HG03439 (cell line): Measurements from ENCODE around the gene TMEM220.
"Not testable (repeated sequence)": the region's sequence is repeated elsewhere in the genome, so short reads cannot be mapped to it uniquely, and the experiment has no call there.

ENCODE experiments used
- ATAC-seq: cut with Tn5 transposase; IDR thresholded peaks from one replicate; pipeline ENCODE4 v1.9.1; 2021; ENCODE audit warnings: mild to moderate bottlenecking, moderate library complexity; ENCODE audit not compliant: unreplicated experiment

TMEM220 gene

DNA sequence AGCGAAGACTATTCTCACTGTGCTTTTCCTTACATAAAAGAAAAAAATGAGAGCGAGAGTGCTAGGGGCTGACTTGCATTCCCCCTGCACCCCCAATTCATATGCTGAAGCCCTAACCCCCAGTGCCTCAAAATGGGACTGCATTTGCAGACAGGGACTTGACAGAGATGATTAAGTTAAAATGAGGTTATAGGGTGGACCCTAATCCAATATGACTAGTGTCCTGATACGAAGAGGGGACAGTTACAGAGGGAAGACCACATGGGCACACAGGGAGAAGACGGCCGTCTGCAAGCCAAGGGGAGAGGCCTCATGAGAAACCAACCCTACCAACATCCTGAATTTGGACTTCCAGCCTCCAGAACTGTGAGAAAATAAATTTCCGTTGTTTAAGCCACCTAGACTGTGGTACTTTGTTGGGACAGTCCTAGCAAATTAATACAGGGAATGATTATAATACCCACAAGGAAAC is 1.6 kb upstream of the TMEM220 start:
- ATAC-seq: no peak

DNA sequence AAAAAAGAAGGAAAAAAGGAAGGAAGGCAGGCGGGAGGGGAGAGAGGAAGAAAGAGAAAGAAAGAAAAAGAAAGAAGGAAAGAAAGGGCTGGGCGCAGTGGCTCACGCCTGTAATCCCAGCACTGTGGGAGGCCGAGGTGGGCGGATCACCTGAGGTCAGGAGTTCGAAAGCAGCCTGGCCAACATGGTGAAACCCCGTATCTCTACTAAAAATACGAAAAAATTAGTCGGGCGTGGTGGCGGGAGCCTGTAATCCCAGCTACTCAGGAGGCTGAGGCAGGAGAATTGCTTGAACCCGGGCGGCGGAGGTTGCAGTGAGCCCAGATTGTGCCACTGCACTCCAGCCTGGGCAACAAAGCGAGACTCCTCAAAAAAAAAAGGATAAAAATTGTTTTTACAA is 424 bp upstream of the TMEM220 start:
- ATAC-seq: not testable (repeated sequence)

DNA sequence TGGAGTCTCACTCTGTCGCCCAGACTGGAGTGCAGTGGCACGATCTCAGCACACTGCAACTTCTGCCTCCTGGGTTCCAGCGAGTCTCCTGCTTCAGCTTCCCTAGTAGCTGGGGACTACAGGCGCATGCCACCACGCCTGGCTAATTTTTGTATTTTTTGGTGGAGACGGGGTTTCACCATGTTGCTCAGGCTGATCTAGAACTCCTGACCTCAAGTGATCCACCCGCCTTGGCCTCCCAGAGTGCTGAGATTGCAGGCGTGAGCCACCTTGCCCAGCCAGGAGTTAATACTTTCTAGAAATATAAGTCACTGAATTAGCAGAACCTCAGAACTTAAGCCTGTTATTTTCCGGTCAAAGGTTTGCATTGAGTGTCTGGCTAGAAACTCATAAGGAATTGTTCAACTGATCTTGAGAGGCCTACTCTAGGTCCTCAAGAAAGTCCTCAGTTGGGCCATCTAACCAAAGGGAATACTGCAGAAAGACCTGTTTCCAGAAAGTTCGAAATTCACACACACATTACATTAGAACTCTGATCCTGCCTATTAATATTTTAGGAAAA is 1.4 kb downstream of the TMEM220 start:
- ATAC-seq: no peak

DNA sequence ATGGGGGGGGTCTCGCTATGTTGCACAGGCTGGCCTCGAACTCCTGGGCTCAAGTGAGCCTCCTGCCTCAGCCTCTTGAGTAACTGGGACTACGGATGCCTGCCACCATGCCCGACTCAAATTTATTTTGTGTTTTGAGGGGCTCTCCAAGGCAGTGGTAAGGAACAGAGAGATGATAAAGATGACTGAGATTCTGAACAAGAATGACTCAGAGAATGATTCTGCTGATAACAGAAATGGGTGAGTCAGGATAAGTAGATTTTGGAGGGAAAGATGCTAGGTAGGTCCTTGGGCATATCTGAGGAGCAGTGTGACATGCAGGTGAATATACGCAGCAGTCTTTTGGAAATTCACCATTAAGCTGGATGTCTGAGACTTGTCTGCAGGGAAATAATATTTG is 2.6 kb downstream of the TMEM220 start:
- no peak for ATAC-seq

DNA sequence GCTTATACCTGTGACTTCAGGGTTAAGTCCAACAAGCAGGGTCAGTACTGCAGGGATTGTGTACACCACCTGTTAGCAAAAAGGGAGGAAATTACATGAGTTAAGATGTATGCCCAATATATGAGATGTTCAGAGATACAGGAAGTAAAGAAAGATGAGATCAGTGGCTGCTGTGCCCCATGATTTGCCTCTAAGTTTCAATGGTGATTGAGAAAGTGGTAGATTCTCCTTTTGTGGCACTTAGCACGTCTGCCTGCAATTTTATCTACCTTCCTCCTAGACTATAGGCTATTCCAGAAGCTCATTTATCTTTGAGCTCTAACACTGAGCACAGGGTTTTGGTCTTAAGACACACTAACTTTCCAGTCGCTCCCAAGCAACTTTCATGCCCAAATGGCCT is 3.6 kb downstream of the TMEM220 start:
- ATAC-seq: no peak

DNA sequence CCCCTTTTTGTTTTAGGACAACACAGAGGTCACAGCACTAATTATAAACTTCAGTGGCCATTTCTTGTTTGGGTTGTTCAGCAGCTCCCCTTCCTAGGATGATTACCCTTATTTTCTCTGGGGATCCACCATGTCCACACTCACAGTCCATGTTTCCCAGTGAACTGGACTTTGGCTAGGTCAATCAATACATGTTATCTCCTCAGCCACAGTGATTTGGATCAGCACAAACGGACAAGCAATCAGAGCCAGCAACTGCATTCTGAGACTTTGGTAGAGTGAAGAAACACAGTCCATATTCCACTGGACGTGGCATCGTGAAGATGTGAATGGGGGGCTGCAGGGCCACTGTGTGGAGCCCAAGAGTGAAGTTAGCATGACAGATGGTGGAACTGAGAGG is 4.6 kb downstream of the TMEM220 start:
- no peak for ATAC-seq

DNA sequence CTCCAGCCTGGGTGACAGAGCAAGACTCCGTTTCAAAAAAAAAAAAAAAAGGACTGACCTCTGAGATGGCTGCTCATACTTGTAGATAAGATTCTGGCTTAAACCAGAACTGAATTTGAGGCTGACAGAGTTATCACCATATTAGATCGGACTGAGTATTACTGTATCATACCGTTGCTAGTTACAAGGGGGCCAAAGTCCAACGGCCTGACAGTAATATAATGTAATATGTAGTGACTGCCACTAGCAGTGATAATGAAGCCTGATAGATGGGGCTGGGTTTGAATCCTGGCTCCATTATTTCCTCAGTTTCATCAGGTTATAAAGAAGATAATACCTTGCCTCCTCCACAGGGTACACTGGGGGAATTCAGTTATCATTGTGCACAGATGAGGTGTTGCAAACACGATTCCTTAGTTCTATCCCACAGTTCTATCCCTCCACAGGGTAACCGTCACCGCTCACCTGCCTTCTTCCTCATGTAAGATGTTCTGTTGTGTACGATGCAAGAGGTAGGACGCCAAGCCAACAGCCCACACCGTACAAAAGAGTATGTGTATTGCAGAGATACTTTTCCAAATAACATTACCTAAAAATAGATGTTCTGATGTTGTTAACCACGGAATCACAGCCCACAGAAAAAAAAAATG is 5.2 kb downstream of the TMEM220 start:
- no peak for ATAC-seq

DNA sequence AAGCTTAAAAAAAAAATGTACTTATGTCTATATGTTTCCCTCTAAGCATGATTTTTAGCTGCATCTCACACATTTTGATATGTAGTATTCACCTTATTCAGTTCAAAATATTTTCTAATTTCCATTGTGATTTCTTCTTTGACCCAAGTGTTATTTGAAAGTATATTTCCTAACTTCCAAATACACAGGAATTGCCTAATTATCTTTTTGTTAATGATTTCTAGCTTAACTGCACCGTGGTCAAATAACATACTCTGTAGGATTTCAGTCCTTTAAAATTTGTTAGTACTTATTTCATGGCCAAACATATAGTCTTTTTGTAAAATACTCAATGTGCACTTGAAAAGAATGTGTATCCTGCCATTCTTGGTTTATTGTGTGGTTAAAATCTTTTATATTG is 11.3 kb downstream of the TMEM220 start:
- ATAC-seq: no peak

DNA sequence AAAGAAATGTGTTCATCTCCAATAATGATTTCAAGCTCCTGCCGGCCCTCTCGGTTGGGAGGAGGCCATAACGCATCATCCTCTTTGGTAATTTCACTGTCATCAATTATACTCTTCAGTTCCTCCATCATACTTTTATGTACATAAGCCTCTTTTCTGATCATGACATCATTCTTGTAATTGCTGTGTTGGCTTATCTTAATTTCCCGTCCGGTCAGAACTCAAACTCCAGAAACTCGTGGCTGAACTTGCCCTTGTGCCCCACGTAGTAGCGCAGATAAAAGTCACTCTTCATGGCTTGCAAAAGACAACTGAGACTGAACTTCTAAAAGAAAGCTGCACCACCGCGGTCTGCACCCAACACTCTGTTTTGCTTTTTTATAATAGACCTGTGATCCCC is 13.6 kb downstream of the TMEM220 start:
- no peak for ATAC-seq

DNA sequence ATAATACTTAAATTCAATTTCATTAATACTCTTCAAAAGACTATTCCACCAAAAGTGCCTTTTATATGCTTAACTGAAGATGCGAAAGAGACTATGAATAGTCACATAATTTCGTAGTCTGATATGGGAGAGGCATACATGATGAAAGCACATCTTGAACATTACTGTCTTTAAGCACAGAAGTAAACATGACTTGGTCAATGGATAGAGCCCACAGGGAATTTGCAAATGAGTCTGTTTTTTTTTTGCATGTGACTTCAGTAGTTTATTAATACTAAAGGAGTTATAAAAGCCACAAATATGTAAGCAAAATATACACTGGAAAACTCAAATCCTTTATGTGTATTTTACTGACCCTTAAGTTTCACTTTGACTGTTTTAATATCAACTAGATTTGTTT is 16.5 kb downstream of the TMEM220 start:
- no peak for ATAC-seq

DNA sequence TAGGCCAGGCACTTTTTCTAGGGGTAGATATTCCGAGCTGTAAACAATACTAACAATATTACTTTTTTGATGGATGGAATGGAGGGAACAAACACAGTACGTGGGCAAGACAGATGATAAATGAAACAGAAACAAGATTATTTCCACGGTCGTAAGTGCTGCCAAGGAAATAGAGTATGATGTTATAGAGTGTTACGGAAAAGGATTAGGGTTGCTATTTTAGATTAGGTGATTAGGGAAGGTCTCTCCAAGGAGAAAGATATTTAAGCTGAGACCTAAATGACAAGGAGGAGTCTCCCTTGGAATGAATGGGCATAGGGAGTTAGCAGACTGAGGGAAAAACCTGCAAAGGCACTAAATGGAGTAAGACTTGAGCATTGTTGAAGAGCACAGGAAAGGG is 24.1 kb downstream of the TMEM220 start:
- no peak for ATAC-seq

DNA sequence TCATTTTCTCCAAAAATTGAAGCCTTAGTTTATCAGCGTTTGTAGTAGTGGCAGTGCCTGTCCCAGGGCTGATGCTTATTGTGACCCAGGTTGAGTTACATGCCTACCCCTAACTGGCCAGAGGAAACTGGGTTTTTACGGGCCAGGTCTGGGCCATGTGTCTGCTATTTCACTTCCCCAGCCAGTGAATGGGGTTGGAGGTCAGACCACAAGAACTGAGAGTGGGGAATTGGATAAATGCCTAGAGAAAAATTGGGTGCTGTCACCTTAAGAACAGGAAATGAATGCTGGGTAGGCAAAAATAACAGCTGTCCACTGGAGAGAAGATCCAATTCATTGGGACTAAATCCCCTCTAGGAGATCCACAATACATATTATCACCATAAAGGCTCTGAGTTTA is 27.2 kb downstream of the TMEM220 start:
- no peak for ATAC-seq

DNA sequence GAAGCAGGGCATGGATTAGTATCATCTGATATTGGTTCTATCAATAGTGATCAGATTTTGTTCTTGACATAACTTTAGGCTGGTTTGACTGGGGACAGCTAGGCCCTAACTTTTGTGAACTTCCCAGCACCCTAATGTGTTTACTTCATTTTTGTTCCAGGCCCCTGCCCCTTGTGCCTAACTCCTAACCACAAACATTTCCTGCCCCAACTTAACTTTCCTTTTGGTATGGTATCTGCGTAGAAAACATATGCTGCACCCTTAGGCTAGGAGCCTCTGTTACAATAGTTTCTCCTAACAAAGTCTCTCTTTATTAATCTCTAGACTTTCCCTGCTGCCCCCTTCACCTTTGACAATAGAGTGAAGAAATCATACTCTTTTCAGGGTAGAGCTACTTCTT is 30.0 kb downstream of the TMEM220 start:
- no peak for ATAC-seq

DNA sequence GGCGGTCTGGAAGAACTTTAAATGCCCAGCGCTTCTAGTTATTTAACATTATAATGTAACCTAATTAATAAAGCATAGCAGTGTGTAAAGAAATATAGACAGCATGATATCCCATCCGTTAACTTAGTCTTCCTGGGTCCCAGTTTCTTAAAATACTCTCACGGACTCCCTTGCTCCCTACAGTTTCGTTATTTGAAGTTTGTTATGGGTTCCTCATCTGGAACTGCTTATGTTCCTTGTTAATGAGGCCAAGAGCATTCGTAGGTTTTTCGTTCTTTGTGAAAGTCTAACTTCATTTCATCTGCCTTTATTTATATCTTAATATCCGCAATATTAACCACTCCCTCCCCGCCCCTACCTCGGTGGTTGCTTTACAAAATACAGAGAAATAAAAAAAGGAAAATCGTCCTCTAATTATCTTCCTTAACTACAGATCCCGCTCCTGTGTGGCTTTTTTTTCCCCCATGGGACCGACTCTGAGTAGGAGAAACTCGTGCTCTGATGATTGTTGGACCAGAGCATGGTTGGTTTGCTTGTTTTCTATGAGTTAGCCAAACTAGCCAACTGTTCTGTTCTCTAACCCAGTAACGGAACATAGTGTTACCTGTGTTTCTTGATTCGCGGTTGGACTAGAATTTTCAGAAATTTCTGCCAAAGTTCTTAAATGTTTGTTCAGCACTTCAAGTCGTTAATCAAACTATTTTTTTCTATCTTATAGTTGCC is 31.6 kb downstream of the TMEM220 start:
- ATAC-seq: no peak

DNA sequence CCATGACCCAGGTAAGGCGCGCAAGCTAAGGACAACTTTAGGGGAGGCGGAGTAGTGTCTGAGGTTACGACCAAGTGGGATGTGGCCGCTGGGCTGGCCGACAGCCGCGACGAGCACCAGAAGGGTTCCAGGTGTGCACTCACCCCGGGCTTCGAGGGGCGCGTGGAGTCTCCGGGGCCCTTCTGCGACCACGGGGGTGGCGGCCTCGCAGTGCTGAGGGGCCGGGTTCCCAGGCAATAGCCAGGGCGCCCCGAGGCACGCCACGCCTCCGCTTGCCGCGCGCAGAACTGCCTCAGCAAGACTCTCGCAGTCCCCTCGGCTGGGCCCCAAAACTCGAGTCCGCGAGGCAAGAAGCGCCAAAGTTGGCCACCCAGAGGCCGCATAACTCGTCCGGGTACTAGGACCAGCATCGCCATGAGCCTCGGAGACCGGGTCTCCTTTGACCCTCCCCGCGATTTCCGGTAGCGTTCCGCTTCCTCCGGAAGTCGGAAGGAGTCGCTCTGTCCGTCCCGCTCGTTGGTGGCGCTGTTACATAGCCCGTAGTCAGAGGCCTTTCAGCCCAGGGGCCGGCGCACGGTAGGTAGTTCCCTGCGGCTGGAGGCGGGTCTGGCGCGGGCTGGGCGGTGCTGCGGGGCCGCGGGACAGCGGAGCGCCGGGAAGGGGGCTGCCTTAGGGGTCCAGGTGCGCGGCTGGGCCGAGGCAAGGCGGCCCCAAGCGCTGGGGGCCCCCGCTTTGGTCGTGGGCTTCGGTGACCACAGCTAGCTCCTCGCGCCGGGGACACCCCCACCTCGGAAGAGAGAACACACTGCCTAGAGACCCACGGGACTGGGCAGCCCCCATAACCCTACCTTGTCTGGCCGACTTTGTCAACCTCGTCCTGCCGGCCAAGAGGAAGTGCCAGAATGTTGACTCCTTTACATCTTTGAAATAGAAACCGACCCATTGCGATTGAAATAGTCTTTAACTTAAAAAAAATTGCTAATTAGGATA is 32.4 kb downstream of the TMEM220 start, which contains the start of the genes ADPRM and SCO1:
Gene ADPRM (plus strand): TSS at position 503 of the 990 bp plus-strand sequence. CDS start 7,333 bp downstream, outside the sequence.
Gene SCO1 (minus strand): TSS at position 442 of the 990 bp plus-strand sequence. CDS start 26 bp downstream, at position 416.
- ATAC-seq: peak; percentile 96

DNA sequence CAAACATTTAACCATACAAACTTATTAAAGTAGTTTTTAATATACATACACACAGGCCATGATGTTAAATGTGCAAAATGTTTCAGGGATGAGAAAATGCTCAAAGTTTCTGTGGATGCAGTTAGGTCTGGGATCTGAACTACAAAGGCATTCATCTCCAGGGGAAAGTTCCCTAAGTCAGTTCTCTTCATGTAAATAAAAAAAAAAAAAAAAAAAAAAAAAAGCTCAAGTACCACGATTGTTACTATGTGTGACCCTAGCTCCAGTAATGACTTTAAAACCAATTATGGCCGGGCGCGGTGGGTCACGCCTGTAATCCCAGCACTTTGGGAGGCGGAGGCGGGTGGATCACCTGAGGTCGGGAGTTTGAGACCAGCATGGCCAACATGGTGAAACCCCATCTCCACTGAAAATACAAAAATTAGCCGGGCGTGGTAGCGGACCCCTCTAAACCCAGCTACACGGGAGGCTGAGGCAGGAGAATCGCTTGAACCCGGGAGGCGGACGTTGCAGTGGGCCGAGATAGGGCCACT is 33.9 kb downstream of the TMEM220 start:
- not testable (repeated sequence) for ATAC-seq

DNA sequence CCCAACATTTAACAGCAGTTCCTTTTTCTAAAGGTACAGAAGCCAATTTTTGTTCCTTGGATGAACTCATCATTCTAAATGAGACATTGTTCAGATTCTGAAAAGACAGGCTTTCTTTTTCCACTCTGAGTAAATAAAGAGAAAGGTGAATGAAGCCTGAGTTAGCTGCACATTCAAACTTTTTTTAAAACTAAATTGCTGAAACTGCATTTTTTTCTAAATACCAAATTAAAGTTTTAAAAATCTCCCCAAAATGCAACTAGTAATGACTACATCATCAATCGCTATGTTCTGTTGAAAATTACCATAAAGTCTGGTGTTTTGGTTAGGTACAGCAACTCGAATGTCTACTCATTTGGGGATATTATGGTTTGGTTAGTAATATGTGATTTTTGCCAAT is 42.3 kb downstream of the TMEM220 start:
- no peak for ATAC-seq

DNA sequence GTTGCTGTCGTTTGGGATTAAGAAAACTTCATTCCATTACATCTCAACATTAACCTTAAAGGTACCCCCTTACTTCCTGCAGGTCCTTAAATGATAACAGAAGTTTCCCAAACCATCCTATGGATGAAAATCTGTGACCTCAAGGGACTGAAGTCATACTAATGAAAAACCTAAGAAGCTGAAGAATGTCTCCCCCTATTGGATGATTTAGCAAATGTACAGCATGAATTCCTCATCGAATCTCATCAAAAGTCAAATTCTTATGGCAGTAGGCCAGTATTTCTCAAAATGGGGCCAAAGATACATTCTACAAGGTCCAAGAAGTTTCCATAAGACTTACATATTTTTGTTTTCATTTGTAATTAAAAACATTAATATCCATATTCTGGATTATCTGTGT is 46.0 kb downstream of the TMEM220 start:
- ATAC-seq: no peak

DNA sequence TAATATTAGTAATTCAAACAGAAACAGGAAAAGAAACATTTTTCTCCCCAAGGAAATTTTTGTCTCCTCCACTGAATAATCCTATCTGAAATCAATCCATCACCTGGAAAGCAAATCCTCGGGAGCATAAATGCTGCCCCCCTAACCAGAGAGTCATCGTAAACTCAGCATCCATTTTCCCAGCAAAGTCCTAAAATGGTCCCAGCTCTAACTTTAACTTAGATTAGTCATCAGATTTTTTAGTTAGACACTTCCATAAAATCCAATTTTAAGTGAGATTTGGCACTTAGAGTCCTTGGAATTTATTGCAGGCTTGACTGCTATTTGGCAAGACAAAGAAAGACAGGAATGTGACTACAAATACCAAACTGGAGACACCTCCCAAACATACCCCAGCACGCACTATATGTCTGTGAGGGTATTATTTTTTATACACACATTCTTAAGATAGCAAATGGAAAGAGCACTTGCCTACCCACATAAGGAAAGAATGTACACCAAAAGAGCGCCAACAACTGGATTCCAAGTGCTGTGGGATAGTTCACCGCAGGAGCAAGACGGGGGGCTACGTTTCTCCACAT is 47.9 kb downstream of the TMEM220 start:
- no peak for ATAC-seq

DNA sequence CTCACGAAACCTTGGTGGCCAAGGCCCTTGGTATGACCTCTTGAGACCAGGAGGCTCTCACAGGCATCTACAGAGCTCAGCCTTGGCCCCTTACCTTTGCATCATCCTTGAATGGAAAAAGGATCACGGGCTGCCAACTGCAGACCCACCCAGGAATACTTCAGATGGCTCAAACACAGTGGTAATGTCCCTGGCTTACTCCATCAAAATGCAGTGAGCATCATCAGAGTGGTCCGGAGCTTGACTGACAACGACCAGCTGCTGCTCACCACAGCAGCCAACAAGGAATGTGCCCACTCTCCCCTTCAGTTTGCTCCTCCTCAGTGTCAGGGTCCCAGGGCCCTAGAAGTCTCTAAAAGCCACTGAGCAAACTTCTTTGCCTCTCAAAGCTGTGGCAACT is 55.1 kb downstream of the TMEM220 start:
- no peak for ATAC-seq
